Fibroblast of the conjunctiva (primary cell): ENCODE measurements around the gene RIC3.

Source experiments
- DNase-seq: peaks from one replicate; pipeline ENCODE4 v3.0.0-alpha.2; 2010; ENCODE audit warnings: low read depth

The RIC3 gene

GRCh38 chr11:8066036-8066910 is 102.6 kb downstream of the RIC3 start:
- DNase-seq: no peak

DNA sequence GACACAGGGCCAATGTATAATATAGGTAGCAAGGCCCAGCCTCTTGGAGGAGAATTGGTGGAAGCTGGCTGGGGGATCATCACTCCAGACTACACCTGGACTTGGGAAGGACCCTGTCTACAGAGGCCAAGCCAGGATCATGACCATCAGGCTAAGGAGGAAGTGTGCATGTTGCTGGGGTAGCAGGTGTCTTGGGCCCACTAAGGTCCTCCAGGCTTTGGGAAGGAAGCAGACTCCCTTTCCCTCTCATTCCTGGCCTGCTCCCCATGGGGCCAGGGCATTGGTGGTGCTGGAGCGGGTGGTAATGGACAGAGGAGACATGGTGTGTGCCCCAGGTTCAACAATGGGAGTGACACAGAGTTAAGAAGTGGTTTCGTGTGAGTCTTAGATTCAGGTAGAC is 103.8 kb downstream of the RIC3 start:
- no peak for DNase-seq

DNA sequence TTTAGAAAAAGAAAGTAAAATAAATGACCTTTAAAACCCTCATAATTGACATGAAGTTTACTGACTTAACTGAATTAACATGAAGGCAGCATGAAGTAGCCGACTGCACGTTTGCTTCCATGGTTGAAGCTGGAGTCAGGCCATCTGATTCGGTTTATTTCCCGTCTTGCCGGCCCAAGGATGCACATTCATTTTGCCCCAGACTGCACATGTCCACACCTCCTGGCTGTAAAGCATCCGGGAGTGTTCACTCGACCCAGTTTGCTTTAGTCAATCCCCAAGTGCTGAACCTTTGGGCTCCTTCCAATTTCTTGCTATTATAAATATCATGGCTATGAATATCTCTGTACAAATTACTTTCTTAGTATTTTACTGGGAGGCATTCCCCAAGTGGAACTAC is 105.5 kb downstream of the RIC3 start:
- DNase-seq: peak; percentile 40

GRCh38 chr11:8062781-8063257 is 106.0 kb downstream of the RIC3 start:
- no peak for DNase-seq

- DNase-seq: no peak
These were observed 107.0 kb downstream of the RIC3 start for GRCh38 chr11:8061555-8062428.

DNA sequence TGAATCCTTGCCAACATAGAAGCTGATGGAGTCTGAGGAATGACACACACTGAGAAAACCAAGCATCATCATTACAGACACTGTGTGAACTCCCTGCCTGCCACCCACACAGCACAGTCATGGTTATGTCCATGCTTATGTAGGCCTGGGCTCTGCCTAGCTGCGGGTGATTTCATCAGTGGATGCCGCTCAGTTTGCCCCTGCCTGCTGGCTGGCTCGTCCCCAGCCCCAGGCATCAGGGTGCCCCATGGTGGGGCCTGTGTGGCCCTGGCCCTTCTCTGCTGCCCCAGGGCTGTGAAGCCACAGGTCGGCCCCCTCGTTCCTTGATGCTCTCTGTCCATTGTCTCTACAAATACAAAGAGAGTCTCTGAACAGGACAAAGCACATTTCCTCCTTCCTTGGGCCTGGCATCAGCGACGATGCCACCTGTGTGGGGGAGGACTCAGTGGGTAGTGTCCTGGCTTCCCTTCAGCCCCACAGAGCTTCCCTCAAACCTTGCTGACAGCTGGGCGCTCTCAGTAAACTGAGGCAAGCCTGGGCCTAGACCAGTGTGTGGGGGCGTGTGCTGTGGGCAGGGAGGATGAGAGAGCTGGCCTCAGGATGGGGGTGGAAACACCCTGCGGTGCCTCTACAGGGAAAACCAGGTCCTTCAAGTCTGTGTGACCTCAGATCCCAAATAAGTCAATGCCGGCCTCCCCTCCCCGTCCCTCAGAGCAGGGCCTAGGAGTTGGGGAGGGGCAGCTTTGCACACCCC is 107.8 kb downstream of the RIC3 start:
- no peak for DNase-seq

DNA sequence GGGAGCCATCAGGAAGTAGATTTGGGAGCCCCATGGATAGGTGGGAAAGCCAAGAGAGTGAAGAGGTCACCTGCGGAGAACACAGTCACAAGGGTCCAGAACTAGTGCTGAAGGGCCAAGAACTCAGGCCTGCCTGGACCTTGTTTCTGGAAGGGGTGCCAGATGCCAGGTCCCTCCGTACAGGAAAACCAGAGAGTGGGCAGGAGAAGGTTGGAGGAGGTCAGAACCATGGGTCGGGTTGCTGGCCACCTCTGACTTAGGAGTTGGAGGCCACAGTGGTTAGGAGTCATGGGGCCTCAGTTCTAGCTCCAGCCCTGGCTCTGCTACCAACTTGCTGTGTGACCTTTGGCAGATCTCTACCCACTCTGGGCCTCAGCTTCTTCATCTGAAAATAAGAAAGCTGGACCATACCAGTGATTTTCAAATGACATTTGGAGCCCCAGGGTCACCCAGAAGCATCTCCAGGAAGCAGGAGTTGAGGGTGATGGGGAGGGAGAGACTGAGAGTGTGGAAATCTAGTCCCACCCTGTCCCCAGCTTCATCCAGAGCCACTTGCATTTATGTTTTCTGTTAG is 108.6 kb downstream of the RIC3 start:
- no peak for DNase-seq

GRCh38 chr11:8059571-8060011 is 109.2 kb downstream of the RIC3 start:
- DNase-seq: no peak

DNA sequence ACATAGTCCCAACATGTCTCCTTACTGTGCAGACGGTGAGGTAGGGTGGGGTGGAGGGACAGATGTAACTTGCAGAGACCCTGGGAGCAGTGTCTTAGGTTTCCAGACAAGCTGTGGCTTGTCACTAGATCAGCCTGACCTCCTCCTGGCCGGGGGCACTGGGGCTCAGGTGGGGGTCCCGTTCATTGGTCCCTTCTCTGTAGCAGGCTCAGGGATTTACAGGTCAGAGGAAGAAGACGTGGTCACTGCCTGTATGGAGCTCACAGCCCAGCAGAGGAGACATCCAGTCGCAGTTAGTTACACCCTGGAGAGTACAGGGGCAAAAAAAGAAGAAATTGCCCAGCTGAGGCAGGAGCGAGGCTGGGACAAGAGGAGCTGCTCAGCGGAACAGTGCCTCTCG is 109.8 kb downstream of the RIC3 start:
- no peak for DNase-seq

DNA sequence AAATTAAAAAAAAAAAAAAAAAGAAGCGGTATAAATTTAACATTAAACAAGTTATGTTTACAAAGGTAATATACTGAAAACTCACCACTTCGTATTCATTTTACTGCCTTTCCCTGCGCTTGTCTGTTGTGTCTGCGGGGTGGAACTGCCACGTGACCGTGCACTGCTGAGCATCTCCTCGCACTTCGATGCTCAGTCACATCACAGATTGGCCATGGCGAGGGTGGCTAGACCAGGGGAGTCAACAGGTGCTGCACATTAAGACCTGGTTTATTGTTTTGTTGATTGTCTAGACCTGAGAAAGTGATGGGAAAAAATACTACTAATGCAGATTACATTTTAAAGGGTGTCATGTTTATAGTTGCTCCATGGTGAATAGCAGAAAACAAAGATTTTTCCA is 110.6 kb downstream of the RIC3 start:
- DNase-seq: no peak

DNA sequence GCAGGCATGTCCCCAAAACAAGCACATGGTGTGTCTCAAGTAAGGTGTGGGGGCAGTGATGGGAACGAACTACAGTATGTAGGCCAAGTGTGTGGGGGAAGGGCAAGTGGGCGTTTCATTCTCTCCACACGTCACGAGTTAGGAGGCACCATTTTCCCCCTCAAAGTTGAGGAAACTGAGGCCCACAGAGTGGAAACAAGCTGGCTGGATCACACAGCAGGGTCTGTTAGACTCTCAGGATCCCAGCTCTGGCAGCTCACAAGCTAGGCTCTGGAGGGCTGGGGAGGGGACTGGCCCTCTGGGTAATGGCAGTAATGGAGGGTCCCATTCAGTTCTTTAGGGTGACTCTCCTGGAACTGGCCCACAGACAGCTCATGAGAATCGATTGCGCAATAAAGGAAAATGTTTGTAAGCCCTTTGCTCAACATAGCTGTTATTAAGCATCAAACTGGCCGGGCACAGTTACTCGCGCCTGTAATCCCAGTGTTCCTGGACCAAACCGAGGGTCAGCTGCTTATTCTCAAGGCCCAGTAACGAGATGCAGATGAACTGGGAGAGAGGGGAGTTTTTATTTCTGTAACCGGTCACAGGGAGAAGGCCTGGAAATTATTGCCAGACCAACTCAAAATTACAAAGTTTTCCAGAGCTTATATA is 111.9 kb downstream of the RIC3 start:
- peak; percentile 93 for DNase-seq
